Duodenal mucosa (tissue), 2 donors: ENCODE measurements around the gene RBM4.

Source experiments
- H3K27ac ChIP-seq: one replicate; pipeline ENCODE4 v1.7.0; 2013; ENCODE audit warnings: low read depth, low read length
- H3K27me3 ChIP-seq, 2 donors: one replicate each; pipeline ENCODE4 v1.7.0; 2013; ENCODE audit warnings: low read length in 2 of 2, control low read depth in 1 of 2; ENCODE audit not compliant: insufficient read depth in 2 of 2, control insufficient read depth in 1 of 2
- H3K36me3 ChIP-seq, 2 donors: one replicate each; pipeline ENCODE4 v1.7.0; 2013; ENCODE audit warnings: low read length in 2 of 2, control low read depth in 1 of 2; ENCODE audit not compliant: insufficient read depth in 2 of 2, control insufficient read depth in 1 of 2
- H3K4me1 ChIP-seq, 2 donors: one replicate each; pipeline ENCODE4 v1.7.0; 2013; ENCODE audit warnings: low read length in 2 of 2, control low read depth in 1 of 2; ENCODE audit not compliant: insufficient read depth in 2 of 2, control insufficient read depth in 1 of 2
- H3K4me3 ChIP-seq, 2 donors: one replicate each; pipeline ENCODE4 v1.7.0; 2013; ENCODE audit warnings: low read length in 2 of 2, low read depth in 1 of 2
- H3K9ac ChIP-seq, 2 donors: one replicate each; pipeline ENCODE4 v1.7.0; 2013; ENCODE audit warnings: low read length in 2 of 2, low read depth in 1 of 2
- H3K9me3 ChIP-seq, 2 donors: one replicate each; pipeline ENCODE4 v1.7.0; 2013; ENCODE audit warnings: low read length in 2 of 2, control low read depth in 1 of 2; ENCODE audit not compliant: control insufficient read depth in 1 of 2

Gene RBM4

DNA sequence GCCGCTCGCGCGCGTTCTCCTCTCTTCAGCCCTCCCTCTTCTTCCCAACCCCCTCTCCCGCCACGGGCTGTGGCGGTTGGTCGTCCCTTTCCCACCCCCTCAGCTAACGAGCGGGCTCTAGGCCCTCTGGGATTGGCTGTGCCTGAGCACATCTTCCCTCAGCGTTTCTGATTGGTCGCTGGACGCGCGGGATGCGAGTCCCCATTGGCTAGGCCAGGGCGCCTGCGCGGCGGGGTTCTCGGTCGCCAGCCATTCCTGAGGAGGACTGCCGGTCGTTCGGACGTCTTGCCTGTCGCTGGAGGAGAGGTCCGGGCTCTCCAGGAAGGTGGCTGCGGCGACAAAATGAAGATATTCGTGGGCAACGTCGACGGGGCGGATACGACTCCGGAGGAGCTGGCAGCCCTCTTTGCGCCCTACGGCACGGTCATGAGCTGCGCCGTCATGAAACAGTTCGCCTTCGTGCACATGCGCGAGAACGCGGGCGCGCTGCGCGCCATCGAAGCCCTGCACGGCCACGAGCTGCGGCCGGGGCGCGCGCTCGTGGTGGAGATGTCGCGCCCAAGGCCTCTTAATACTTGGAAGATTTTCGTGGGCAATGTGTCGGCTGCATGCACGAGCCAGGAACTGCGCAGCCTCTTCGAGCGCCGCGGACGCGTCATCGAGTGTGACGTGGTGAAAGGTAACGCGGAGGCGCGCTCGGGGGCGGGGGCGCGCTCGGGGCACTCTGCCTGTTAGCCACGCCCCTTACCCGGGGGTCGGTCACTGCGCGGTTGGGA, 21.9 kb upstream of the RBM4 start, which contains the start of gene RBM14:
Gene RBM14 (plus strand): TSS at position 252 of the 776 bp plus-strand sequence. CDS start 91 bp downstream, at position 343.
- Histone ChIP-seq H3K9me3 (no peaks in the 10 kb centered on the region), H3K36me3 (peaks cover 0 to 2% of the 10 kb centered on the region in 2 donors), H3K9ac (peak within 1 kb of the TSS; percentile 94 to 98), H3K4me3 (peak within 1 kb of the TSS; percentile 97 to 100), H3K27ac (peak within 1 kb of the TSS; percentile 93), H3K4me1 (peaks cover 20 to 34% of the 10 kb centered on the region in 2 donors), H3K27me3 (no peaks in the 10 kb centered on the region)

DNA sequence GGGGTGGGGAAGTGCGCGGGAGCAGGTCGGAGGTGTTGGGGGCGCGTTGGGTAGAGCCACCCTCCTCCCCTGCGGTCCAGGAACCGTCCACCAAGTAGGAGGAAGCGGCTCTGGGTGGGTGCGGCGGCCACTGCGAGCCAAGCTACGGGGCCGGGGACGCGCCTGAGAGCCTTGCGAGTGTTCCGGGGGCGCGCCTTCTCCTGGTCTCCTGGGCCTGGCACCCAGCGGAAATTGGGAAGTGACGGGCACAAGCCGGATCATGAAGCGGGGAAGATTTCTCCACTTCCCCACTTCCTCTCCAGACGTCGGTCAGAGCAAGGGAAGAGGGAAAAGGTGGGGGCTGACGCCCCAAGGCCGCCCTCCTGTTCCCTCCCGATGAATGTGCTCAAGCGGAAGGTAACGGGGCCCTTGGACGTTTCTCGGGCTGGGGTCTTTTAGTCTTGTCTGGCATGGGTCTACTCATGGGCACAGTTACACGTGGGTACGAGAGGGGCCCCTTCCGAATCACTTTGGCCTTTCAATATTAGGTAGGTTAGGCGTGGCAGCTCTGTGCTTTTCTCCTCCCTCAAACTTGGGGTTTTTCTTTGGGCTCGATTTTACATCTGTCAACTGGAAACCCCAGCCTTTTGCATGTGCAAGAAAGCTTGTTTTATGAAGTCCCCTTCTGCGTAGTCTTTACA, 21.2 kb upstream of the RBM4 start:
- Histone ChIP-seq H3K27ac (peak overlapping the region; percentile 93), H3K4me3 (peak overlapping the region; percentile 97 to 100), H3K27me3 (no peaks in the 10 kb centered on the region), H3K9me3 (no peaks in the 10 kb centered on the region), H3K36me3 (peaks cover 0 to 7% of the 10 kb centered on the region in 2 donors), H3K4me1 (peaks cover 21 to 38% of the 10 kb centered on the region in 2 donors), H3K9ac (peak overlapping the region; percentile 94 to 98)

DNA sequence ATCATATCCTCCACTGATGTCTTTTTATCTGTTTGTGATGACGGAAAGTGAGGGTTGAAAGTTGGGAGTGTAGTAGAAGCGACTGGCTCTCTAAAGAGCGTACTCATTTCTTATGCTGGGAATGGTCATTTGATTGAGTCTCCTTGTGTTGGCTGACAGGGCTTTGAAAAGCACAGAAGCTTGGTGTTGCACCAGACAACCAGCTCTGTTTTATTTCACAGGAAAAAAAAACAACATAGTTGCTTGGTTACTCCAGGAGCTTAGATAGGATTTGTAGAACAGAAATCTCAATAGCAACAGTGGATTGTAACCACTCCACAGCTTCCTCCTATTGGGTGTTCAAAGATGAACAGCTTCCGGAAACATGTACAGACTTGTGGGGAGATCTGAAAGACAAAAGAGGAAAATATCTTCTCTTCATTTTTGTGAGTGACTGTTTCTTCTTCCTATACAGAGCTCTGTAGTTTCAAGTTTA, 19.4 kb upstream of the RBM4 start:
- H3K4me1 ChIP-seq = peaks cover 31 to 56% of the 10 kb centered on the region in 2 donors

GRCh38 chr11:66624450-66624849, 14.1 kb upstream of the RBM4 start:
- Histone ChIP-seq H3K27me3 (no peaks in the 10 kb centered on the region), H3K4me3 (no peak overlapping the region), H3K9ac (no peak overlapping the region), H3K4me1 (peaks cover 18 to 44% of the 10 kb centered on the region in 2 donors), H3K9me3 (no peaks in the 10 kb centered on the region), H3K36me3 (peaks cover 51 to 78% of the 10 kb centered on the region in 2 donors), H3K27ac (no peak overlapping the region)

More for the DNA sequence above, 19.4 kb upstream of the RBM4 start:
- Histone ChIP-seq H3K4me3 (peak overlapping the region; percentile 97 to 100), H3K9ac (peak overlapping the region in 1 of 2 donors; percentile 94), H3K27ac (peak overlapping the region; percentile 65), H3K27me3 (no peaks in the 10 kb centered on the region), H3K36me3 (peaks cover 11 to 25% of the 10 kb centered on the region in 2 donors), H3K9me3 (no peaks in the 10 kb centered on the region)

DNA sequence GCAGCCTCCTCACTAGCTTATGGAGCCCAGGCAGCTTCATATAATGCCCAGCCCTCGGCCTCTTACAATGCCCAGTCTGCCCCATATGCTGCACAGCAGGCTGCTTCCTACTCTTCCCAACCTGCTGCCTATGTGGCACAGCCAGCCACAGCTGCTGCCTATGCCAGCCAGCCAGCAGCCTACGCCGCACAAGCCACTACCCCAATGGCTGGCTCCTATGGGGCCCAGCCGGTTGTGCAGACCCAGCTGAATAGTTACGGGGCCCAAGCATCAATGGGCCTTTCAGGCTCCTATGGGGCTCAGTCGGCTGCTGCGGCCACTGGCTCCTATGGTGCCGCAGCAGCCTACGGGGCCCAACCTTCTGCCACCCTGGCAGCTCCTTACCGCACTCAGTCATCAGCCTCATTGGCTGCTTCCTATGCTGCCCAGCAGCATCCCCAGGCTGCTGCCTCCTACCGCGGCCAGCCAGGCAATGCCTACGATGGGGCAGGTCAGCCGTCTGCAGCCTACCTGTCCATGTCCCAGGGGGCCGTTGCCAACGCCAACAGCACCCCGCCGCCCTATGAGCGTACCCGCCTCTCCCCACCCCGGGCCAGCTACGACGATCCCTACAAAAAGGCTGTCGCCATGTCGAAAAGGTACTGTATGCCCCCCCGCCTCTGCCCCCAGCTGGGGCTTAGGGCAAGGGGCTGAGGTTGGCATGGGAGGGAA, 13.3 kb upstream of the RBM4 start:
- Histone ChIP-seq H3K9ac (no peak overlapping the region), H3K36me3 (peaks cover 53 to 85% of the 10 kb centered on the region in 2 donors), H3K9me3 (no peaks in the 10 kb centered on the region), H3K4me1 (peaks cover 18 to 40% of the 10 kb centered on the region in 2 donors), H3K27me3 (no peaks in the 10 kb centered on the region), H3K27ac (no peak overlapping the region), H3K4me3 (no peak overlapping the region)

DNA sequence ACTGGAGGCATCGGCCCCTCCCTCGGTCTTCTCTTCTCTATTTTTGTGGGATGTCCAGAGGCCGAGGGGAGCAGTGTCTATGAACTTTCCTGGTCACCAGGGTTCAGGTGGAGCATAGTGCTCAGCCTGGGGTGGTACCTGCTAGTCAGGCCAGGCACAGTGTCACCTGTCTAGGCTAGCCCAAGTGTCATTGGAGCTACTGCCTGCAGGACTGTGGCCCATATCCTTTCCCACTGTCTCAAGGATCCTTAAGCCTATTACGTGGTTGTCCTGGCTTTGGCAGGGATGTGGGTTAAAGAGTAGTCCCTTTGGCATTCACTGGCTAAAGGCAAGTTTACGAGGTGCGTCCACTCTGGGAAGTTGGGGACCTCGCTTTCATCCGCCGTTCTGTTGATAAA, 12.8 kb upstream of the RBM4 start:
- Histone ChIP-seq H3K9ac (no peak overlapping the region), H3K27me3 (no peaks in the 10 kb centered on the region), H3K9me3 (no peaks in the 10 kb centered on the region), H3K4me1 (peaks cover 14 to 36% of the 10 kb centered on the region in 2 donors), H3K27ac (no peak overlapping the region), H3K4me3 (no peak overlapping the region), H3K36me3 (peaks cover 53 to 85% of the 10 kb centered on the region in 2 donors)

DNA sequence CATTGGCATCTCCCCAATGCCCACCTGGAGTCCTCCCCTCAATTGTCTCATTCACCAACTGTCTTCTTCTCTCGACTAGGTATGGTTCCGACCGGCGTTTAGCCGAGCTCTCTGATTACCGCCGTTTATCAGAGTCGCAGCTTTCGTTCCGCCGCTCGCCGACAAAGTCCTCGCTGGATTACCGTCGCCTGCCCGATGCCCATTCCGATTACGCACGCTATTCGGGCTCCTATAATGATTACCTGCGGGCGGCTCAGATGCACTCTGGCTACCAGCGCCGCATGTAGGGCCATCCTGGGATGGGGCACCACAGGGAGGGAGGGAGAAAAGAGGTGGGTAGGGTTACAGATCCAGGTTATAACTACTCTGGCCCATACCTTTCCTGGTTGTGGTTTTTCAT, 12.1 kb upstream of the RBM4 start:
- Histone ChIP-seq H3K27me3 (no peaks in the 10 kb centered on the region), H3K36me3 (peaks cover 53 to 85% of the 10 kb centered on the region in 2 donors), H3K4me3 (no peak overlapping the region), H3K9me3 (no peaks in the 10 kb centered on the region), H3K9ac (no peak overlapping the region), H3K4me1 (peaks cover 11 to 30% of the 10 kb centered on the region in 2 donors), H3K27ac (no peak overlapping the region)

DNA sequence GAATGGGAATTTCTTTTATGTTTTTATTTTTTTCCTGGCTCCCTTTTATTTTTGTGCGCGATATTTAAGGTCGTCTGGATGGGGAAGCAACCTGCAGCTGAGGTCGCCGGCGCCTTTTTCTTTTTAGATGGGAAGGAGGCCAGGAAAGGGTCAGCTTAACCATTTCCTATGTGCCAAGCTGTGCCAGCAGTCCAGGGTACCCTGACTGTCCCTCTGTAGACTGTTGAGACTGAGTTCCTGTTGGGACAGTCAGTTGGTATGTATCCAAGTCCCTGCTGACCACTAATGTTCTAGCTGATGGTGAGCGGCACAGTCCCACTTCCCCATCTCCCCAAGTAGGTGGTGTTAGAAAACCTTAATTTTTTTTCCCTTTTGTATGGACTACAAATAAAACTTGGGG, 11.6 kb upstream of the RBM4 start:
- H3K27me3 ChIP-seq = no peaks in the 10 kb centered on the region
- peaks cover 11 to 25% of the 10 kb centered on the region in 2 donors for H3K4me1 ChIP-seq
- no peak overlapping the region for H3K4me3 ChIP-seq
- no peak overlapping the region for H3K27ac ChIP-seq
- peaks cover 53 to 80% of the 10 kb centered on the region in 2 donors for H3K36me3 ChIP-seq
- no peak overlapping the region for H3K9ac ChIP-seq
- H3K9me3 ChIP-seq = no peaks in the 10 kb centered on the region

GRCh38 chr11:66628061-66628603, 10.4 kb upstream of the RBM4 start:
- H3K36me3 ChIP-seq = peaks cover 45 to 71% of the 10 kb centered on the region in 2 donors
- H3K27ac ChIP-seq = no peak overlapping the region
- no peaks in the 10 kb centered on the region for H3K27me3 ChIP-seq
- no peak overlapping the region for H3K4me3 ChIP-seq
- no peak overlapping the region for H3K9ac ChIP-seq
- H3K4me1 ChIP-seq = peaks cover under 1 to 15% of the 10 kb centered on the region in 2 donors
- H3K9me3 ChIP-seq = no peaks in the 10 kb centered on the region
